Karpas-422 (cell line): ENCODE measurements around the gene DDAH2. TPM values are rescaled to one million over a fixed set of nuclear protein-coding genes. Genes with fewer than 3 reads are reported as not detected.

Experiments used
- DNase-seq: peaks from one replicate; pipeline ENCODE4 v3.0.0-alpha.2; 2015
- H2AFZ ChIP-seq: fragments of 200-600 bp; sonication (generic); 2 replicates; pipeline ENCODE4 v1.6.1; 2014; ENCODE audit warnings: antibody characterized with exemption, low read length, mixed read lengths
- H3K27ac ChIP-seq: fragments of 200-600 bp; sonication (generic); 2 replicates; pipeline ENCODE4 v1.5.1; 2014; ENCODE audit warnings: mild to moderate bottlenecking, low read length, moderate library complexity
- H3K27me3 ChIP-seq: fragments of 200-600 bp; sonication (generic); 2 replicates; pipeline ENCODE4 v1.6.1; 2014; ENCODE audit warnings: low read length, mixed read lengths
- H3K36me3 ChIP-seq: fragments of 200-600 bp; sonication (generic); 2 replicates; pipeline ENCODE4 v1.6.1; 2014; ENCODE audit warnings: low read length, mixed read lengths; ENCODE audit not compliant: insufficient read depth
- H3K4me1 ChIP-seq: fragments of 200-600 bp; sonication (generic); 2 replicates; pipeline ENCODE4 v1.6.1; 2014; ENCODE audit warnings: mild to moderate bottlenecking, low read length, mixed read lengths
- H3K4me2 ChIP-seq: fragments of 200-600 bp; sonication (generic); 2 replicates; pipeline ENCODE4 v1.6.1; 2014; ENCODE audit warnings: low read length, low read depth, mild to moderate bottlenecking; ENCODE audit not compliant: poor library complexity, severe bottlenecking
- H3K4me3 ChIP-seq: fragments of 200-600 bp; sonication (generic); 2 replicates; pipeline ENCODE4 v1.5.1; 2014; ENCODE audit warnings: mild to moderate bottlenecking, antibody characterized with exemption, low read length, mixed read lengths
- H3K79me2 ChIP-seq: fragments of 200-600 bp; sonication (generic); 2 replicates; pipeline ENCODE4 v1.6.1; 2014; ENCODE audit warnings: mild to moderate bottlenecking, low read length, mixed read lengths
- H3K9ac ChIP-seq: fragments of 200-600 bp; sonication (generic); 2 replicates; pipeline ENCODE4 v1.6.0; 2014; ENCODE audit warnings: low read length
- H3K9me2 ChIP-seq: fragments of 200-600 bp; sonication (generic), shearing (Covaris generic); replicated peaks from 2 replicates; pipeline ENCODE4 v1.6.0; 2014; ENCODE audit warnings: mild to moderate bottlenecking, low read length, moderate library complexity; ENCODE audit not compliant: insufficient read depth
- H3K9me3 ChIP-seq: fragments of 300-700, 200-600 bp; sonication (generic); 2 replicates; pipeline ENCODE4 v1.6.1; 2014; ENCODE audit warnings: low read length, mixed read lengths
- H4K20me1 ChIP-seq: fragments of 200-600 bp; sonication (generic); 2 replicates; pipeline ENCODE4 v1.6.1; 2014; ENCODE audit warnings: mild to moderate bottlenecking, antibody characterized with exemption, low read length, low read depth; ENCODE audit not compliant: insufficient read depth
- total RNA-seq: library from RNA; depleted of rRNA; stranded (reverse); fragments of >200 nt; shearing (Covaris generic); gene quantifications from 2 replicates; pipeline ENCODE4 v1.2.3, GENCODE V29; 2014; ENCODE audit warnings: low replicate concordance

DDAH2 gene
- total RNA-seq, 1 experiment from 2014 or later: 13.3 TPM

DNA sequence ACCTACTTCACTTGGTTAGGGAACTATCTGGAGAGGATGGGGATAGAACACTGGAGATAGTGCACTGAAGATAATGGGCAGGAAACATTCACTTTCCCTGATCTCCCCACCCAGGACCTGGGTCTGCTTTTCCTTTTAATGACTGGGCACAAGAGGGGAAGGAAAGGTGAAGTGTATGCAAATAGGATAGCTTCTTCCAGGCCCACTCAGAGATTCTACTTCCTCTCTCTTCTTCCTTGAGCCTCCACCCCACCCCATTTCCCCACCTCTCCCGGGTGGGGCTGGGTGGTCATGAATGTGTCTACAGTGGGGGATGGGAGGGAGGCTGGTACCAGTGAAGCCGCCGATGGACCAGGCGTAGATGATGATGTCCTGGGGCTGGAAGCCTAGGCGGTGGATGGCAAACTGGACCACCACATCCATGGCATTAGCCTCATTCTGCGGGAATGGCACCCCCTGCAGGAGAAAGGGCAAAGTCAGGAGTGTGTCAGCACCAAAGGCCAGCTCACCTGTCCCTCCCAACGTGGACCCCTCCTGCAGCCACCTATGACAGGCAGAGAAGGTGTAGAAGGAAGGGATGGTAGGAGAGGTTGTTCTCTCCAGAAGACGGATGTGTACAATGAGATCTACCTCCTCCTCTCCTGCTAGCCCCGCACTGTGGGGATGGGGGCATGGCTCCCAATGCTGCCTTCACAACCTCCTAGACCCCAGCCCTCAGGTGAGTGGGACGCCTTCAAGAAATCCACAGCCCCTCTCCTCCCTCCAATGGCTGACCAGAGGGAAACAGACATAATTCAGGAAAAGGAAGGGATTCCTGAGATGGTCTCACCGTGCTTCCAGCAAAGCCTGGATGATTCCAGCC, 39.6 kb downstream of the DDAH2 start:
- Histone ChIP-seq H3K79me2 (no peaks in the 10 kb centered on the region), H3K36me3 (peaks cover 11% of the 10 kb centered on the region; the same call in 1 of the 2 replicates), H2AFZ (no peak overlapping the region), H3K27me3 (no peaks in the 10 kb centered on the region), H3K4me3 (no peak overlapping the region), H3K9ac (no peak overlapping the region), H3K27ac (peak overlapping the region; percentile 36), H3K9me3 (no peaks in the 10 kb centered on the region), H3K9me2 (no peaks in the 10 kb centered on the region), H4K20me1 (no peaks in the 10 kb centered on the region), H3K4me2 (no peak overlapping the region), H3K4me1 (peaks cover 13% of the 10 kb centered on the region)
- no peak for DNase-seq

GRCh38 chr6:31687860-31688693, 41.0 kb downstream of the DDAH2 start:
- Histone ChIP-seq H3K4me2 (no peak overlapping the region), H4K20me1 (no peaks in the 10 kb centered on the region), H3K27me3 (no peaks in the 10 kb centered on the region), H2AFZ (no peak overlapping the region), H3K9ac (no peak overlapping the region), H3K9me2 (no peaks in the 10 kb centered on the region), H3K4me1 (peaks cover 13% of the 10 kb centered on the region), H3K27ac (no peak overlapping the region), H3K36me3 (peaks cover 11% of the 10 kb centered on the region; the same call in 1 of the 2 replicates), H3K4me3 (no peak overlapping the region), H3K79me2 (no peaks in the 10 kb centered on the region), H3K9me3 (no peaks in the 10 kb centered on the region)
- DNase-seq: no peak

GRCh38 chr6:31687321-31687720, 41.8 kb downstream of the DDAH2 start:
- H3K9me3 ChIP-seq: no peaks in the 10 kb centered on the region
- peaks cover 13% of the 10 kb centered on the region for H3K4me1 ChIP-seq
- no peaks in the 10 kb centered on the region for H3K79me2 ChIP-seq
- H3K9ac ChIP-seq: no peak overlapping the region
- no peak overlapping the region for H3K4me2 ChIP-seq
- no peaks in the 10 kb centered on the region for H3K9me2 ChIP-seq
- no peak overlapping the region for H2AFZ ChIP-seq
- no peak overlapping the region for H3K4me3 ChIP-seq
- no peak for DNase-seq
- peaks cover 11% of the 10 kb centered on the region; the same call in 1 of the 2 replicates for H3K36me3 ChIP-seq
- no peaks in the 10 kb centered on the region for H3K27me3 ChIP-seq
- no peaks in the 10 kb centered on the region for H4K20me1 ChIP-seq
- H3K27ac ChIP-seq: no peak overlapping the region

DNA sequence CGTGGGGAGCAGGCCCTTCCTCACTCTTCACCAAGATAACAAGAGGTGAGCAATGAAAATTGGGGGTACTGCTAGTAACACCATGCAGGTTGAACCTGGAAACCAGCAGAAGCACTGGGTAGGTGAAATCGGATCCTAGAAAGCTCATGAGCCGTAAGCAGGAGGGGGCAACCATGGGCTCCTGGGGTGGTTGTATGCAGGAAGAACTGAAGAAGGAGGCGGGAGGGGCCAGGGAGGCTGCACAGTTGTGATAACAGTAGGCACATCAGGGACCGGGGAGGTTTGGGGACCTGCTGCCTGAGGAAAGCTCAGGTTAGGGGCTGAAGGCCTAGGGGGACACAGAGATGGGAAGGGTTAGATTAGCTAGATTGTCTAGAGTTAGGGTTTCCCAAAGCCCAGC, 42.6 kb downstream of the DDAH2 start:
- H3K9me3 ChIP-seq: no peaks in the 10 kb centered on the region
- H2AFZ ChIP-seq: no peak overlapping the region
- H3K79me2 ChIP-seq: no peaks in the 10 kb centered on the region
- no peaks in the 10 kb centered on the region for H4K20me1 ChIP-seq
- H3K27ac ChIP-seq: no peak overlapping the region
- no peaks in the 10 kb centered on the region for H3K9me2 ChIP-seq
- peaks cover 15% of the 10 kb centered on the region for H3K4me1 ChIP-seq
- H3K36me3 ChIP-seq: peaks cover 11% of the 10 kb centered on the region; the same call in 1 of the 2 replicates
- no peak overlapping the region for H3K4me3 ChIP-seq
- no peak overlapping the region for H3K9ac ChIP-seq
- no peak for DNase-seq
- H3K4me2 ChIP-seq: no peak overlapping the region
- no peaks in the 10 kb centered on the region for H3K27me3 ChIP-seq

- no peaks in the 10 kb centered on the region for H3K79me2 ChIP-seq
- H3K4me2 ChIP-seq: no peak overlapping the region
- no peak for DNase-seq
- H3K9me3 ChIP-seq: no peaks in the 10 kb centered on the region
- H3K4me3 ChIP-seq: no peak overlapping the region
- H2AFZ ChIP-seq: no peak overlapping the region
- no peaks in the 10 kb centered on the region for H4K20me1 ChIP-seq
- no peak overlapping the region for H3K27ac ChIP-seq
- no peaks in the 10 kb centered on the region for H3K27me3 ChIP-seq
- H3K4me1 ChIP-seq: peaks cover 14% of the 10 kb centered on the region
- no peaks in the 10 kb centered on the region for H3K9me2 ChIP-seq
- H3K9ac ChIP-seq: no peak overlapping the region
- H3K36me3 ChIP-seq: peaks cover 3% of the 10 kb centered on the region; the same call in 1 of the 2 replicates
Observed at GRCh38 chr6:31683591-31683990, 45.5 kb downstream of the DDAH2 start.

GRCh38 chr6:31681135-31681671, 47.9 kb downstream of the DDAH2 start:
- Histone ChIP-seq H2AFZ (no peak overlapping the region), H3K4me1 (peaks cover 14% of the 10 kb centered on the region), H3K4me2 (peak overlapping the region; percentile 83), H3K27me3 (no peaks in the 10 kb centered on the region), H3K4me3 (peak overlapping the region; percentile 64), H3K27ac (no peak overlapping the region), H4K20me1 (no peaks in the 10 kb centered on the region), H3K9me3 (no peaks in the 10 kb centered on the region), H3K36me3 (no peaks in the 10 kb centered on the region), H3K9me2 (no peaks in the 10 kb centered on the region), H3K9ac (peak overlapping the region; percentile 64), H3K79me2 (no peaks in the 10 kb centered on the region)
- DNase-seq: peak; percentile 68

DNA sequence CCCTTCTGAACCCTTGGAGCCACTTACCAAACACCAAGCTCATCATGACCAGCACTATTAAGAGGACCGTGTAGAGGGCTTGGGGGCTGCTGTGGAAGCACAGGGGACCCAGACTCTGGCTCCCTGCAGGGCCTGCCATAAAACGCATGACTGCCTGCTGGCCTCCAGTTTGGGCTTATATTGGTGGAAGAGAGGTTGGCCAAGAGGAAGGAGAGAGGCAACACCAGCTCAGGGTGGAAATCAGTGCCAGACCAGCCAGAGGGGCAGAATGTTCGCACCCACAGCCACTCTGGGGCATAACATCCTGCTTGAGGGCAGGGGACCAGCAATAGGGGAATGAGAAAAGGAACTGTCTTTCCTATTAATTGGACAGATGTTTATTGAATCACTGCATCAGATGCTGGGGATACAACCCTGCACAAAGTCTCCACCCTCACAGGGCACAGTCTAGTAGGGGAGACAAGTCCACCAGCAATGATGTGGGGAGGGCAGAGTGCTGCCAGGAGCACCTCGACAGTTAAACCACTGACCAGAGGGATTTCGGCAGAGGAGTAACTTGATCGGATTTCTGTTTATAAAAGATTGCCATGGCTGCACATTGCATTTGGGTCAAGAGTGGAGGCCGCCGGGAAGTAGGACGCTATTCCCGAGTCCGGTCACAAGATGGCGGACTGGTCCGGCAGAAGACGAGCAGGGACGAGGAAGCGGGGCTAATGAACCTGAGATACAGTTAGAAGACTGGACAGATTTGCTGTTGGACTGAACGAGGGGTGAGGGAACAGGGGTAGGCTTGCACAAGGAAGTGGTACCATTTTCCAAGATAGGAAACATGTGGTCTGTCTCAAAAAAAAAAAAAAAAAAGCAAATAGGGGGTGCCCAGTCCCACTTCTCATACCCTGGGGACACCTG, 48.6 kb downstream of the DDAH2 start, which contains the start of gene LY6G5C:
LY6G5C (minus strand) TSS at position 842 of the 909 bp plus-strand sequence; CDS start at position 148, 694 bp downstream.
- Histone ChIP-seq H3K4me1 (peaks cover 14% of the 10 kb centered on the region), H2AFZ (no peak within 1 kb of the TSS), H3K9ac (peak within 1 kb of the TSS; percentile 64), H3K79me2 (no peaks in the 10 kb centered on the region), H3K4me3 (peak within 1 kb of the TSS; percentile 64), H4K20me1 (no peaks in the 10 kb centered on the region), H3K27ac (no peak within 1 kb of the TSS), H3K27me3 (no peaks in the 10 kb centered on the region), H3K9me3 (no peaks in the 10 kb centered on the region), H3K36me3 (no peaks in the 10 kb centered on the region), H3K9me2 (no peaks in the 10 kb centered on the region), H3K4me2 (peak within 1 kb of the TSS; percentile 83)
- DNase-seq: peak; percentile 77
